B cell (primary cell): ENCODE results near the gene ATP8A1. TPM values are rescaled to one million over a fixed set of nuclear protein-coding genes. Genes with fewer than 3 reads are reported as not detected.

Experiments
- ATAC-seq: fragments of 200-7000 bp; cut with Tn5 transposase; one replicate; pipeline ENCODE4 v1.10.0; 2021; ENCODE audit warnings: low read depth, mild to moderate bottlenecking, moderate number of reproducible peaks, moderate library complexity
- CTCF ChIA-PET: fragments of 350-600 bp; sonication (Branson Sonifier 250); formaldehyde crosslinking; loops from one replicate; lab custom pipeline; 2021; ENCODE audit warnings: antibody characterized with exemption, inconsistent platforms; lab: Charles Lee
- POLR2A ChIA-PET: fragments of 350-600 bp; sonication (Branson Sonifier 250); formaldehyde crosslinking; loops from one replicate; lab custom pipeline; 2021; ENCODE audit warnings: antibody characterized with exemption; lab: Charles Lee
- DNase-seq: peaks from one replicate; pipeline ENCODE4 v3.0.0; 2013
- H2AFZ ChIP-seq: 2 replicates; pipeline ENCODE4 v1.6.1; 2012; ENCODE audit warnings: mild to moderate bottlenecking, low read depth, low read length; ENCODE audit not compliant: insufficient read depth, poor library complexity, severe bottlenecking
- H3K27ac ChIP-seq, 2 donors: 1 replicate in 1 of 2; 2 replicates in 1 of 2; pipeline ENCODE4 v1.5.1; 2012 to 2013; ENCODE audit warnings: low read length in 2 of 2, mild to moderate bottlenecking in 2 of 2, moderate library complexity in 1 of 2
- H3K27me3 ChIP-seq, 4 experiments: fragments of 200-600 bp in 1 of 4; sonication (generic) in 1 of 4; replicated peaks in 1 of 4; 1 replicate in 2 of 4; 2 replicates in 2 of 4; pipeline versions ENCODE4 v1.6.1 to v1.7.0; 2013 to 2016; ENCODE audit warnings: low read length in 3 of 4, mild to moderate bottlenecking in 2 of 4, mixed read lengths in 1 of 4, moderate library complexity in 1 of 4; ENCODE audit not compliant: insufficient read depth in 4 of 4, control insufficient read depth in 3 of 4; ENCODE audit errors: control extremely low read depth in 1 of 4
- H3K36me3 ChIP-seq, 2 experiments: replicated peaks in 1 of 2; 1 replicate in 1 of 2; 2 replicates in 1 of 2; pipeline versions ENCODE4 v1.6.1 to v1.7.1; 2013; ENCODE audit warnings: low read length in 1 of 2; ENCODE audit not compliant: insufficient read depth in 2 of 2, control insufficient read depth in 1 of 2; ENCODE audit errors: control extremely low read depth in 1 of 2, extremely low read depth in 1 of 2
- H3K4me1 ChIP-seq, 2 donors: fragments of 200-600 bp in 1 of 2; sonication (generic) in 1 of 2; 1 replicate in 1 of 2; 2 replicates in 1 of 2; pipeline versions ENCODE4 v1.5.1 to v1.6.1; 2013 to 2017; ENCODE audit warnings: low read length in 2 of 2; ENCODE audit not compliant: control insufficient read depth in 2 of 2, insufficient read depth in 2 of 2
- H3K4me2 ChIP-seq: replicated peaks from 2 replicates; pipeline ENCODE3; 2012; ENCODE audit warnings: mild to moderate bottlenecking, low read depth, low read length; ENCODE audit not compliant: poor library complexity, severe bottlenecking
- H3K4me3 ChIP-seq, 5 experiments: fragments of 200-600 bp in 1 of 5; sonication (generic) in 1 of 5; 1 replicate in 3 of 5; 2 replicates in 2 of 5; pipeline versions ENCODE4 v1.5.1 to v1.7.0; 2011 to 2016; ENCODE audit warnings: low read length in 4 of 5, mild to moderate bottlenecking in 4 of 5, low read depth in 2 of 5, control low read depth in 1 of 5, moderate library complexity in 1 of 5; ENCODE audit not compliant: insufficient read depth in 1 of 5; ENCODE audit errors: control extremely low read depth in 1 of 5, extremely low read depth in 1 of 5
- H3K79me2 ChIP-seq: fragments of 200-600 bp; sonication (generic); one replicate; pipeline ENCODE4 v1.6.0; 2016; ENCODE audit warnings: low read length; ENCODE audit not compliant: control insufficient read depth, insufficient read depth
- H3K9ac ChIP-seq: fragments of 200-600 bp; sonication (generic); 2 replicates; pipeline ENCODE4 v1.6.1; 2017; ENCODE audit warnings: mild to moderate bottlenecking, low read length, moderate library complexity
- H3K9me3 ChIP-seq, 3 donors: one replicate each; pipeline versions ENCODE4 v1.6.1 to v1.7.1; 2013; ENCODE audit warnings: low read length in 2 of 3; ENCODE audit not compliant: control insufficient read depth in 2 of 3, insufficient read depth in 1 of 3; ENCODE audit errors: control extremely low read depth in 1 of 3
- H4K20me1 ChIP-seq: 2 replicates; pipeline ENCODE4 v1.6.0; 2012; ENCODE audit warnings: mild to moderate bottlenecking, low read length; ENCODE audit not compliant: insufficient read depth, control insufficient read depth, poor library complexity, severe bottlenecking
- H3K27ac Mint-ChIP-seq: one replicate; pipeline ENCODE4 v1.8.0; 2021; ENCODE audit warnings: mixed read lengths
- H3K27me3 Mint-ChIP-seq: one replicate; pipeline ENCODE4 v1.8.0; 2021; ENCODE audit warnings: mixed read lengths
- H3K4me1 Mint-ChIP-seq: one replicate; pipeline ENCODE4 v1.8.0; 2021; ENCODE audit warnings: mixed read lengths
- H3K4me3 Mint-ChIP-seq: one replicate; pipeline ENCODE4 v1.8.0; 2021; ENCODE audit warnings: mixed read lengths
- H3K9me3 Mint-ChIP-seq: one replicate; pipeline ENCODE4 v1.8.0; 2022; ENCODE audit warnings: mixed read lengths; ENCODE audit not compliant: insufficient read depth
- EZH2 ChIP-seq: IDR thresholded peaks from 2 replicates; pipeline ENCODE4 v1.6.1; 2012; ENCODE audit warnings: borderline replicate concordance, low read depth, mild to moderate bottlenecking, moderate library complexity, low read length; ENCODE audit not compliant: insufficient read depth, poor library complexity, severe bottlenecking
- WGBS: methylation state at CpG from one replicate; pipeline ENCODE4 v1.1.5; 2013; ENCODE audit warnings: missing lambda C conversion rate; ENCODE audit not compliant: insufficient coverage; 5-methylcytosine and 5-hydroxymethylcytosine counted together
- intact Hi-C: fragments of 100-400 bp; cut with micrococcal nuclease; formaldehyde crosslinking; loops from one replicate; pipeline ENCODE4 v1.10.0; 2022
- polyA plus RNA-seq: library from polyadenylated mRNA; depleted of rRNA; stranded (reverse); fragments of >200 nt; gene quantifications from 2 replicates; pipeline ENCODE4 v1.2.3, GENCODE V29; 2012
- total RNA-seq, 2 donors: library from RNA; stranded (reverse); fragments of 120-200 nt in 1 of 2; gene quantifications; 1 replicate in 1 of 2; 2 replicates in 1 of 2; pipeline versions ENCODE4 v1.2.3 to v1.2.4, GENCODE V29; 2013 to 2022
- TF ChIP-seq, protein P1 (sequence below): fragments of 200-600 bp; IDR thresholded peaks from one replicate; pipeline ENCODE4 v1.8.0; 2022; ENCODE audit warnings: antibody characterized with exemption, mild to moderate bottlenecking

ATP8A1 gene
- total and polyA plus RNA-seq, 2 donors (not counting 1 experiment from before 2014, with no cell fraction given) = 28.7 to 51.8 TPM

DNA sequence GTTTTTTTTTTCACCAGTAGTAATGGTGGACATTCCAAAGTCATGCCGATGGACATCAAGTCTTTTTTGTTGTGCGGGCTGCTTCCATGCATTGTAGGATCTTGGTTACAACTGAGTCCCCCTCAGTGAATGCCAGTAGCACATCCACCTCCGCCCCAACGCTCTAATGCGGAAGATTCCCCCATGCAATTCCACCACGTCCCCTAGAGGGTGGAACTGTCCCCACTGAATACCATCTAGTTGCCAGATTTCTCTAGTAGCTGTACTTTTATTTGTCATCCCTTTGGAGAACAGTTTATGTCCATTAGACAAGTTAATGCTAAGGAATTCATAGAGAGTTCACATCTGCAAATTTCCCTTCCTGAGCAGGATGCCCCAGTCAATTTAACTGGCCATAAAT, 252.9 kb downstream of the ATP8A1 start:
- Histone ChIP-seq H3K27me3 (peaks cover 0 to 24% (median 8%) of the 10 kb centered on the region in 4 experiments), H3K36me3 (peaks cover 1 to 2% of the 10 kb centered on the region in 2 experiments), H3K4me1 (peaks cover 6 to 9% of the 10 kb centered on the region in 2 donors), H3K79me2 (no peaks in the 10 kb centered on the region), H3K4me3 (no peak overlapping the region), H3K9ac (no peak overlapping the region), H3K4me2 (no peak overlapping the region), H2AFZ (no peak overlapping the region), H3K27ac (no peak overlapping the region), H3K9me3 (no peaks in the 10 kb centered on the region), H4K20me1 (no peaks in the 10 kb centered on the region)
- WGBS = 96% methylated on average over 4 of the region's 6 CpGs
- Mint-ChIP-seq H3K4me3 (no peak overlapping the region), H3K9me3 (no peaks in the 10 kb centered on the region), H3K4me1 (peaks cover 14% of the 10 kb centered on the region), H3K27ac (no peak overlapping the region), H3K27me3 (peaks cover 28% of the 10 kb centered on the region)
- CTCF ChIA-PET = no interaction called here
- ATAC-seq = no peak
- intact Hi-C loops = no loop called here
- no peak for DNase-seq
- POLR2A ChIA-PET = no interaction called here
- TF ChIP-seq, protein P1, sequence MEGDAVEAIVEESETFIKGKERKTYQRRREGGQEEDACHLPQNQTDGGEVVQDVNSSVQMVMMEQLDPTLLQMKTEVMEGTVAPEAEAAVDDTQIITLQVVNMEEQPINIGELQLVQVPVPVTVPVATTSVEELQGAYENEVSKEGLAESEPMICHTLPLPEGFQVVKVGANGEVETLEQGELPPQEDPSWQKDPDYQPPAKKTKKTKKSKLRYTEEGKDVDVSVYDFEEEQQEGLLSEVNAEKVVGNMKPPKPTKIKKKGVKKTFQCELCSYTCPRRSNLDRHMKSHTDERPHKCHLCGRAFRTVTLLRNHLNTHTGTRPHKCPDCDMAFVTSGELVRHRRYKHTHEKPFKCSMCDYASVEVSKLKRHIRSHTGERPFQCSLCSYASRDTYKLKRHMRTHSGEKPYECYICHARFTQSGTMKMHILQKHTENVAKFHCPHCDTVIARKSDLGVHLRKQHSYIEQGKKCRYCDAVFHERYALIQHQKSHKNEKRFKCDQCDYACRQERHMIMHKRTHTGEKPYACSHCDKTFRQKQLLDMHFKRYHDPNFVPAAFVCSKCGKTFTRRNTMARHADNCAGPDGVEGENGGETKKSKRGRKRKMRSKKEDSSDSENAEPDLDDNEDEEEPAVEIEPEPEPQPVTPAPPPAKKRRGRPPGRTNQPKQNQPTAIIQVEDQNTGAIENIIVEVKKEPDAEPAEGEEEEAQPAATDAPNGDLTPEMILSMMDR = no peak
- no peak for TF ChIP-seq EZH2

DNA sequence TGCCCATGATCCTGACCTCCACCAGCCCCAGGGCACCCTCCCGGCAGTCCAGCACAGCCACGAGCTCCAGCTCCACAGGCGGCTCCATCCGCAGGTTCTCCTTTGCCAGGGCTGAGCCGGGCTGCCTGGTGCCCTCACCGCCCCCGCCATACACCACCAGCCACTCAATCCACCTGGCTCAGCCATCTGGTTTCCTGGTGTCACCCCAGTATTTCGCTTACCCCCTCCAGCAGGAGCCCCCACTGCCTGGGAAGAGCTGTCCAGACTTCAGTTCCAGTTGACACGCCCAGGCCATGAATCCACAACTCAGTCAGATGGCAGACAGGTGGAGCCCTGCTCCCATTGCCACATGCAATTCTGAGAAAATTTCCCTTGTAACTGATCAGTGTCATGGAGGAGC, 255.7 kb downstream of the ATP8A1 start:
- Histone ChIP-seq H3K27me3 (peaks cover 0 to 52% (median 21%) of the 10 kb centered on the region in 4 experiments), H3K36me3 (peaks cover 1 to 2% of the 10 kb centered on the region in 2 experiments), H3K79me2 (no peaks in the 10 kb centered on the region), H3K9me3 (no peaks in the 10 kb centered on the region), H3K4me2 (no peak overlapping the region), H3K27ac (no peak overlapping the region), H3K9ac (no peak overlapping the region), H3K4me3 (no peak overlapping the region), H4K20me1 (no peaks in the 10 kb centered on the region), H3K4me1 (peaks cover 30 to 31% of the 10 kb centered on the region in 2 donors), H2AFZ (no peak overlapping the region)
- CTCF ChIA-PET = no interaction called here
- DNase-seq = no peak
- TF ChIP-seq EZH2 = no peak
- TF ChIP-seq, protein P1 = no peak
- no peak for ATAC-seq
- Mint-ChIP-seq H3K27me3 (peaks cover 49% of the 10 kb centered on the region), H3K9me3 (no peaks in the 10 kb centered on the region), H3K4me1 (peaks cover 37% of the 10 kb centered on the region), H3K27ac (no peak overlapping the region), H3K4me3 (no peak overlapping the region)
- POLR2A ChIA-PET = no interaction called here
- intact Hi-C loops = no loop called here
- 70% methylated on average over 9 of the region's 9 CpGs for WGBS
